NCI-H1105 treated with DMSO at 0.1 percent for 48 hours (cell line): ENCODE measurements around the gene EHD3.

Source experiments
- DNase-seq: peaks from one replicate; lab custom pipeline; 2025; lab: John Stamatoyannopoulos, UW

Gene EHD3

GRCh38 chr2:31294196-31294595 lies 60.2 kb downstream of the EHD3 start:
- no peak for DNase-seq

- DNase-seq: no peak
Measured at GRCh38 chr2:31296641-31297287, 62.8 kb downstream of the EHD3 start.

GRCh38 chr2:31297751-31298150 lies 63.8 kb downstream of the EHD3 start:
- DNase-seq: no peak

- no peak for DNase-seq
Measured at GRCh38 chr2:31299547-31299946, 65.6 kb downstream of the EHD3 start.

- no peak for DNase-seq
Measured at GRCh38 chr2:31300309-31300708, 66.4 kb downstream of the EHD3 start.

- no peak for DNase-seq
Measured at GRCh38 chr2:31302940-31303563, 69.1 kb downstream of the EHD3 start.

GRCh38 chr2:31304816-31305215 lies 70.9 kb downstream of the EHD3 start:
- no peak for DNase-seq

GRCh38 chr2:31312898-31313297 lies 78.9 kb downstream of the EHD3 start:
- no peak for DNase-seq

- no peak for DNase-seq
Measured at GRCh38 chr2:31314761-31315160, 80.8 kb downstream of the EHD3 start.

GRCh38 chr2:31317396-31317795 lies 83.4 kb downstream of the EHD3 start:
- no peak for DNase-seq

- no peak for DNase-seq
Measured at GRCh38 chr2:31318361-31319336, 84.7 kb downstream of the EHD3 start.
